Measurements from ENCODE around the gene LYSMD2.

Gene LYSMD2

GRCh38 chr15:51735228-51736010 is 2.0 kb downstream of the LYSMD2 start:
- Histone ChIP-seq H3K36me3 (ENCODE audit: control insufficient read depth in 2 of 2, insufficient read depth in 2 of 2, low read length in 2 of 2) (no peaks in the 10 kb centered on the region), H3K9ac (ENCODE audit: low read length in 2 of 2) (no peak overlapping the region), H3K4me3 (ENCODE audit: low read length in 2 of 2) (no peak overlapping the region), H3K4me1 (ENCODE audit: control insufficient read depth, insufficient read depth, low read length) (peaks cover 37% of the 10 kb centered on the region), H3K27ac (ENCODE audit: low read length) (peak overlapping the region; percentile 53), H3K27me3 (ENCODE audit: control insufficient read depth in 1 of 2, insufficient read depth in 2 of 2, low read length in 2 of 2) (no peaks in the 10 kb centered on the region), H3K9me3 (ENCODE audit: control insufficient read depth in 2 of 2, low read length in 2 of 2) (no peaks in the 10 kb centered on the region)

GRCh38 chr15:51732646-51733045 is 4.8 kb downstream of the LYSMD2 start:
- Histone ChIP-seq H3K9me3 (ENCODE audit: control insufficient read depth in 2 of 2, low read length in 2 of 2) (no peaks in the 10 kb centered on the region), H3K9ac (ENCODE audit: low read length in 2 of 2) (no peak overlapping the region), H3K4me1 (ENCODE audit: control insufficient read depth, insufficient read depth, low read length) (peaks cover 27% of the 10 kb centered on the region), H3K4me3 (ENCODE audit: low read length in 2 of 2) (no peak overlapping the region), H3K27ac (ENCODE audit: low read length) (peak overlapping the region; percentile 74), H3K27me3 (ENCODE audit: control insufficient read depth in 1 of 2, insufficient read depth in 2 of 2, low read length in 2 of 2) (no peaks in the 10 kb centered on the region), H3K36me3 (ENCODE audit: control insufficient read depth in 2 of 2, insufficient read depth in 2 of 2, low read length in 2 of 2) (no peaks in the 10 kb centered on the region)

- Histone ChIP-seq H3K36me3 (ENCODE audit: control insufficient read depth in 2 of 2, insufficient read depth in 2 of 2, low read length in 2 of 2) (no peaks in the 10 kb centered on the region), H3K9ac (ENCODE audit: low read length in 2 of 2) (peak overlapping the region; percentile 19 to 47), H3K4me3 (ENCODE audit: low read length in 2 of 2) (peak overlapping the region; percentile 47 to 63), H3K9me3 (ENCODE audit: control insufficient read depth in 2 of 2, low read length in 2 of 2) (no peaks in the 10 kb centered on the region), H3K27me3 (ENCODE audit: control insufficient read depth in 1 of 2, insufficient read depth in 2 of 2, low read length in 2 of 2) (no peaks in the 10 kb centered on the region), H3K27ac (ENCODE audit: low read length) (peak overlapping the region; percentile 74), H3K4me1 (ENCODE audit: control insufficient read depth, insufficient read depth, low read length) (peaks cover 34% of the 10 kb centered on the region)
These were observed 5.7 kb downstream of the LYSMD2 start for GRCh38 chr15:51731549-51732267.

- peaks cover 32% of the 10 kb centered on the region for H3K4me1 ChIP-seq (ENCODE audit: control insufficient read depth, insufficient read depth, low read length)
These were observed 10.1 kb downstream of the LYSMD2 start for GRCh38 chr15:51727141-51727897.

GRCh38 chr15:51726302-51727073 is 11.0 kb downstream of the LYSMD2 start:
- Histone ChIP-seq H3K36me3 (ENCODE audit: control insufficient read depth in 2 of 2, insufficient read depth in 2 of 2, low read length in 2 of 2) (peaks cover 0 to 2% of the 10 kb centered on the region in 2 donors), H3K27ac (ENCODE audit: low read length) (no peak overlapping the region), H3K4me1 (ENCODE audit: control insufficient read depth, insufficient read depth, low read length) (peaks cover 24% of the 10 kb centered on the region), H3K4me3 (ENCODE audit: low read length in 2 of 2) (no peak overlapping the region), H3K9ac (ENCODE audit: low read length in 2 of 2) (no peak overlapping the region), H3K27me3 (ENCODE audit: control insufficient read depth in 1 of 2, insufficient read depth in 2 of 2, low read length in 2 of 2) (no peaks in the 10 kb centered on the region), H3K9me3 (ENCODE audit: control insufficient read depth in 2 of 2, low read length in 2 of 2) (no peaks in the 10 kb centered on the region)

More at GRCh38 chr15:51727141-51727897, 10.1 kb downstream of the LYSMD2 start:
- Histone ChIP-seq H3K27ac (ENCODE audit: low read length) (no peak overlapping the region), H3K36me3 (ENCODE audit: control insufficient read depth in 2 of 2, insufficient read depth in 2 of 2, low read length in 2 of 2) (no peaks in the 10 kb centered on the region), H3K9ac (ENCODE audit: low read length in 2 of 2) (no peak overlapping the region), H3K4me3 (ENCODE audit: low read length in 2 of 2) (no peak overlapping the region), H3K27me3 (ENCODE audit: control insufficient read depth in 1 of 2, insufficient read depth in 2 of 2, low read length in 2 of 2) (no peaks in the 10 kb centered on the region), H3K9me3 (ENCODE audit: control insufficient read depth in 2 of 2, low read length in 2 of 2) (no peaks in the 10 kb centered on the region)

- H3K27ac ChIP-seq (ENCODE audit: low read length) = no peak overlapping the region
- no peaks in the 10 kb centered on the region for H3K27me3 ChIP-seq (ENCODE audit: control insufficient read depth in 1 of 2, insufficient read depth in 2 of 2, low read length in 2 of 2)
- H3K9me3 ChIP-seq (ENCODE audit: control insufficient read depth in 2 of 2, low read length in 2 of 2) = no peaks in the 10 kb centered on the region
- H3K4me1 ChIP-seq (ENCODE audit: control insufficient read depth, insufficient read depth, low read length) = peaks cover 19% of the 10 kb centered on the region
- no peak overlapping the region for H3K4me3 ChIP-seq (ENCODE audit: low read length in 2 of 2)
- H3K9ac ChIP-seq (ENCODE audit: low read length in 2 of 2) = no peak overlapping the region
- H3K36me3 ChIP-seq (ENCODE audit: control insufficient read depth in 2 of 2, insufficient read depth in 2 of 2, low read length in 2 of 2) = peaks cover 7 to 9% of the 10 kb centered on the region in 2 donors
These were observed 12.8 kb downstream of the LYSMD2 start for GRCh38 chr15:51724673-51725072.

- Histone ChIP-seq H3K27me3 (ENCODE audit: control insufficient read depth in 1 of 2, insufficient read depth in 2 of 2, low read length in 2 of 2) (no peaks in the 10 kb centered on the region), H3K4me1 (ENCODE audit: control insufficient read depth, insufficient read depth, low read length) (peaks cover 19% of the 10 kb centered on the region), H3K4me3 (ENCODE audit: low read length in 2 of 2) (no peak overlapping the region), H3K27ac (ENCODE audit: low read length) (no peak overlapping the region), H3K9ac (ENCODE audit: low read length in 2 of 2) (no peak overlapping the region), H3K9me3 (ENCODE audit: control insufficient read depth in 2 of 2, low read length in 2 of 2) (no peaks in the 10 kb centered on the region), H3K36me3 (ENCODE audit: control insufficient read depth in 2 of 2, insufficient read depth in 2 of 2, low read length in 2 of 2) (peaks cover 7 to 9% of the 10 kb centered on the region in 2 donors)
These were observed 13.3 kb downstream of the LYSMD2 start for GRCh38 chr15:51724199-51724598.

GRCh38 chr15:51721199-51721960 is 16.1 kb downstream of the LYSMD2 start:
- H3K9ac ChIP-seq (ENCODE audit: low read length in 2 of 2) = no peak overlapping the region
- H3K9me3 ChIP-seq (ENCODE audit: control insufficient read depth in 2 of 2, low read length in 2 of 2) = no peaks in the 10 kb centered on the region
- peaks cover 6% of the 10 kb centered on the region for H3K4me1 ChIP-seq (ENCODE audit: control insufficient read depth, insufficient read depth, low read length)
- no peak overlapping the region for H3K27ac ChIP-seq (ENCODE audit: low read length)
- H3K36me3 ChIP-seq (ENCODE audit: control insufficient read depth in 2 of 2, insufficient read depth in 2 of 2, low read length in 2 of 2) = peaks cover 7 to 9% of the 10 kb centered on the region in 2 donors
- no peaks in the 10 kb centered on the region for H3K27me3 ChIP-seq (ENCODE audit: control insufficient read depth in 1 of 2, insufficient read depth in 2 of 2, low read length in 2 of 2)
- no peak overlapping the region for H3K4me3 ChIP-seq (ENCODE audit: low read length in 2 of 2)

GRCh38 chr15:51720201-51720995 is 17.1 kb downstream of the LYSMD2 start:
- Histone ChIP-seq H3K4me3 (ENCODE audit: low read length in 2 of 2) (no peak overlapping the region), H3K36me3 (ENCODE audit: control insufficient read depth in 2 of 2, insufficient read depth in 2 of 2, low read length in 2 of 2) (peaks cover 7 to 9% of the 10 kb centered on the region in 2 donors), H3K9ac (ENCODE audit: low read length in 2 of 2) (no peak overlapping the region), H3K27me3 (ENCODE audit: control insufficient read depth in 1 of 2, insufficient read depth in 2 of 2, low read length in 2 of 2) (no peaks in the 10 kb centered on the region), H3K9me3 (ENCODE audit: control insufficient read depth in 2 of 2, low read length in 2 of 2) (no peaks in the 10 kb centered on the region), H3K4me1 (ENCODE audit: control insufficient read depth, insufficient read depth, low read length) (no peaks in the 10 kb centered on the region), H3K27ac (ENCODE audit: low read length) (no peak overlapping the region)
